Loucy (cell line): ENCODE data around the gene SUOX.

Experiments
- H2AFZ ChIP-seq: fragments of 200-600 bp; sonication (generic); 2 replicates; pipeline ENCODE4 v1.6.0; 2016; ENCODE audit warnings: antibody characterized with exemption, mild to moderate bottlenecking, low read length, moderate library complexity
- H3F3A ChIP-seq: fragments of 200-600 bp; 2 replicates; pipeline ENCODE4 v1.6.0; 2016; ENCODE audit warnings: antibody characterized with exemption, low read depth, mild to moderate bottlenecking
- H3K27me3 ChIP-seq: fragments of 200-600 bp; sonication (generic); 2 replicates; pipeline ENCODE4 v1.6.1; 2014; ENCODE audit warnings: low read length, mild to moderate bottlenecking; ENCODE audit not compliant: insufficient read depth, poor library complexity, severe bottlenecking
- H3K36me3 ChIP-seq: fragments of 200-600 bp; sonication (generic); 2 replicates; pipeline ENCODE4 v1.6.1; 2016; ENCODE audit warnings: low read length; ENCODE audit not compliant: insufficient read depth
- H3K4me1 ChIP-seq: fragments of 200-600 bp; sonication (generic); 2 replicates; pipeline ENCODE4 v1.5.1; 2014; ENCODE audit warnings: low read length, mild to moderate bottlenecking; ENCODE audit not compliant: insufficient read depth, poor library complexity, severe bottlenecking
- H3K4me2 ChIP-seq: fragments of 200-600 bp; sonication (generic); 2 replicates; pipeline ENCODE4 v1.6.0; 2014; ENCODE audit warnings: antibody characterized with exemption, low read length, low read depth, mild to moderate bottlenecking; ENCODE audit not compliant: poor library complexity, severe bottlenecking
- H3K4me3 ChIP-seq: fragments of 200-600 bp; sonication (generic); 2 replicates; pipeline ENCODE4 v1.5.1; 2014; ENCODE audit warnings: low read length, mild to moderate bottlenecking, mixed read lengths; ENCODE audit not compliant: poor library complexity, severe bottlenecking
- H3K79me2 ChIP-seq: fragments of 200-600 bp; sonication (generic); 2 replicates; pipeline ENCODE4 v1.6.1; 2014; ENCODE audit warnings: low read length; ENCODE audit not compliant: insufficient read depth
- H3K9ac ChIP-seq: fragments of 200-600 bp; sonication (generic); 2 replicates; pipeline ENCODE4 v1.6.0; 2014; ENCODE audit warnings: mild to moderate bottlenecking, low read depth, low read length, moderate library complexity; ENCODE audit not compliant: poor library complexity, severe bottlenecking
- H3K9me2 ChIP-seq: fragments of 200-600 bp; sonication (generic); replicated peaks from 2 replicates; pipeline ENCODE4 v1.6.1; 2016; ENCODE audit warnings: low read depth, low read length, mixed read lengths
- H3K9me3 ChIP-seq: fragments of 200-600 bp; sonication (generic); 2 replicates; pipeline ENCODE4 v1.6.1; 2014; ENCODE audit warnings: mild to moderate bottlenecking, antibody characterized with exemption, low read length, low read depth; ENCODE audit not compliant: insufficient read depth
- H4K20me1 ChIP-seq: fragments of 200-600 bp; sonication (generic); 2 replicates; pipeline ENCODE4 v1.6.0; 2014; ENCODE audit warnings: antibody characterized with exemption, low read length, mild to moderate bottlenecking; ENCODE audit not compliant: insufficient read depth, poor library complexity, severe bottlenecking
- CTCF ChIP-seq: fragments of 200-600 bp; sonication (generic); conservative IDR thresholded peaks from 2 replicates; pipeline ENCODE4 v1.5.1; 2014; ENCODE audit warnings: mild to moderate bottlenecking, antibody characterized with exemption, low read length
- EZH2phosphoT487 ChIP-seq: fragments of 200-600 bp; IDR thresholded peaks from 2 replicates; pipeline ENCODE4 v1.6.1; 2018; ENCODE audit warnings: antibody characterized with exemption, mild to moderate bottlenecking, moderate library complexity, borderline replicate concordance

SUOX gene

GRCh38 chr12:56013482-56013881 is 16.4 kb downstream of the SUOX start:
- no peak overlapping the region for H2AFZ ChIP-seq
- H3K9ac ChIP-seq: no peak overlapping the region
- peaks cover 6% of the 10 kb centered on the region for H3K4me1 ChIP-seq
- H3K4me2 ChIP-seq: no peak overlapping the region
- no peak overlapping the region for H3K4me3 ChIP-seq
- TF ChIP-seq EZH2phosphoT487 (no peak), CTCF (no peak)
- H3K9me3 ChIP-seq: no peaks in the 10 kb centered on the region
- no peaks in the 10 kb centered on the region for H3F3A ChIP-seq
- no peaks in the 10 kb centered on the region for H3K9me2 ChIP-seq
- H3K79me2 ChIP-seq: no peaks in the 10 kb centered on the region
- no peaks in the 10 kb centered on the region for H4K20me1 ChIP-seq
- H3K27me3 ChIP-seq: no peaks in the 10 kb centered on the region
- no peaks in the 10 kb centered on the region for H3K36me3 ChIP-seq

DNA sequence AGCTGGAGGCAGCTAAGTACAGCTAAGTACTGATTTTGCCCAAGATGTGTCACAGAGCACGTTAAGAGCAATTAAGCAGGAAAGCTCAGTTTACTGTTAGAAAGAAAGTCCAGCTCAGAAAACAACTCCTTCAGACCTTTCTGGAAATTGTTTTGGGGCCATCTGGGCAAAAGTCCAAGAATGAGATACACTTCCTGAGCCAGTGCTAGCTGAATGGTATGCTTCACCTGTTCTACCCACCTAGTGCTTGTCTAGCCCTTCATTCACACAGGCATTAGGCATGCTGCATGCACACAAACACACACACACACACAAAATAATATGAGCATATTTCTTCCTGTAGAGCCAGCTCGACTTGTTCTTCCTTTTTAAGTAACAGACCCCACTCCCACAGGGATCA is 17.1 kb downstream of the SUOX start:
- H3K36me3 ChIP-seq: no peaks in the 10 kb centered on the region

GRCh38 chr12:56017181-56017580 is 20.1 kb downstream of the SUOX start:
- Histone ChIP-seq H3K9me3 (no peaks in the 10 kb centered on the region), H3K9ac (no peak overlapping the region), H3F3A (no peaks in the 10 kb centered on the region), H3K36me3 (no peaks in the 10 kb centered on the region), H4K20me1 (no peaks in the 10 kb centered on the region), H3K4me2 (no peak overlapping the region), H3K9me2 (no peaks in the 10 kb centered on the region), H3K4me1 (peaks cover 6% of the 10 kb centered on the region), H3K79me2 (no peaks in the 10 kb centered on the region), H3K4me3 (no peak overlapping the region), H2AFZ (no peak overlapping the region), H3K27me3 (no peaks in the 10 kb centered on the region)
- no peak for TF ChIP-seq EZH2phosphoT487
- TF ChIP-seq CTCF: no peak

More for the DNA sequence above, 17.1 kb downstream of the SUOX start:
- Histone ChIP-seq H3K9me2 (no peaks in the 10 kb centered on the region), H4K20me1 (no peaks in the 10 kb centered on the region), H3K9ac (no peak overlapping the region), H3K9me3 (no peaks in the 10 kb centered on the region), H3K4me3 (no peak overlapping the region), H3K4me2 (no peak overlapping the region), H3K4me1 (peaks cover 6% of the 10 kb centered on the region), H3F3A (no peaks in the 10 kb centered on the region), H3K79me2 (no peaks in the 10 kb centered on the region), H2AFZ (no peak overlapping the region), H3K27me3 (no peaks in the 10 kb centered on the region)
- no peak for TF ChIP-seq EZH2phosphoT487
- no peak for TF ChIP-seq CTCF
